ENCODE data around the gene RGS10.
"Not testable (repeated sequence)": the region's sequence is repeated elsewhere in the genome, so short reads cannot be mapped to it uniquely, and the experiment has no call there.

Gene RGS10

DNA sequence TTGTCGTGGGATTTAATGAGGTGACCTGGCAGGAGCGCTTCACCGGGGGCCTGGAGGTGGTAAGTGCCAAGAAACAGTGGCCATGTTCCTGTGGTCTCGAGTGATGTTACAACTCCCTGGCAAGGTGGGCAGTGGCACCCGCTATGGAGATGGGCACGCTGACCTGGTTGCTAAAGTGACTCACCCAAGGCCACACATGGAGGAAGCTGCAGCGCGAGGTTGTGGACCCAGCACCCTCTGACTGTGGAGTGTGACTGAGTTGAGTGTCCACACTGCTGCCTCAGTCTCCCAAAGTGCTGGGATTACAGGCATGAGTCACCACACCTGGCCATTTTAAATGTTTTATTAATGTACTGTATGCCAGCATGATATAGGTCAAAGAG is 73.2 kb downstream of the RGS10 start:
- DNase-seq (ENCODE audit: low read depth, low spot score), result no peak

DNA sequence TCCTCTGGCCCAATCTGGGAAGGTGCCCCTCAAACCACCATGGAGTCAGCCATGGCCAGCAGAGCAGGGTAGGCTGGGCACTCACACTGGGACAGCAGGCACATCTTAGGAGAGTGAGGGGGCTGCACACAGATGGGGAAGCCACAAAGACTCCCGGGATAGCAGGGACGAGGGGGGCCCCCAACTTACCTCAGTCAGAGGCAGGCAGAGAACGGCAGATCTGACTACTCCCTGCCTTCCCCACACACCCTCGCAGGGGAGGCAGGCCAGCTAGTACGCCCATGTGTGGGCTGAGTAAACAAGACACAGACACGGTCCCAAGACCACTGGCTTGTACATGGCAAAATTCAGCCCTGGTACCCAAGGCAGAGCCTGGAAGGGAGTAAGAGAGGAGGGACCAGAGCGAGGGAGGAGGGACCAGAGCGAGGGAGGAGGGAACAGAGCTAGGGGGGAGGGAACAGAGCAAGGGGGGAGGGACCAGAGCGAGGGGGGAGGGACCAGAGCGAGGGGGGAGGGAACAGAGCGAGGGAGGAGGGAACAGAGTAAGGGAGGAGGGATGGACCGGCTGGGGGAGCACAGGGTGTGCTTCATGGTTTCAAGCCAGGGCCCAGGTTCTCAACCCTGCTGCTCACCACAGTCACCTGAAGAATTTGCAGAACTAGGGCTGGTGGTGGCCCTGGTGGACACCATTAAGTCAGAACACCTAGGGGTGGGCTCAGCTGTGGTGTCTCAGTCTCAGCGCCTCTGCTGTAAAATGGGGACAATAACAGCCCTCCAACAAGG is 73.8 kb downstream of the RGS10 start:
- DNase-seq (ENCODE audit: low read depth, low spot score), result no peak

- DNase-seq (ENCODE audit: low read depth, low spot score), result no peak
Observed at GRCh38 chr10:119466655-119467054, 75.9 kb downstream of the RGS10 start.

DNA sequence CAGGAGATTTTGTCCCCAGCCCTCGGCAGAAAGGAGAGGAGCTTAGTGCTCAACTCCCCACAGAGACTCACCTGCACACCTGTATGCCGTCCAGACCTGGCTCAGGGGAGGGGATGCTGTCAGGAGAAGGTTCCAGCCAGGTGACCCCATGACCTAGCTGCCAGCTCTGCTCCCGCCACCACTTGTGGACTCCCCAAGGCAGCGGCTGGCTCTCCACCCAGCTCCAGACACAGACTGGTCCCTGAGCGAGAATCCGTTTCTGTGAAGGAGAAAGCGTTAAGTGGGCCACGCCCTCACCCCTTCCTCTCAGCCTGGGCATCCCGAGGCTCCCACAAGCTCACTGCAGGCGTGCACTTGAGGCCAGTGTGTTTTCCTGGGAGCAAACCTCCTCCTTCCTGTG is 76.4 kb downstream of the RGS10 start:
- DNase-seq (ENCODE audit: low read depth, low spot score), result no peak

DNA sequence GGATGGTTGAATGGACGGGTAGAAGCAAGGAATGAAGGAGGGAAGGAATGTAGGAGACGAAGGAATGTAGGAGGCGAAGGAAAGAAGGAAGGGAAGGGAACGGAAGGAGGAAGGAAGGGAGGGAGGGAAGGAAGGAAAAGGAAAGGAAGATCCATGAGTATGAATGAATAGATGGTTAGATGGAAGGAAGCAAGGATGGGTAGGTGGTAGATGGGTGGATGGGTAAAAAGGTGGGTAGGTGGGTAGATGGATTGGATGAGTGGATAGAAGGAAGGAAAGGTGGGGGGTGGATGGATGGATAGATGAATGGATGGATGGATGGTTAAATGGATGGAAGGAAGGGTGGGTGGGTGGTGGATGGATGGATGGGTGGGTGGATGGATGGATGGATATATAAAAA is 77.4 kb downstream of the RGS10 start:
- no peak for DNase-seq (ENCODE audit: low read depth, low spot score)

DNA sequence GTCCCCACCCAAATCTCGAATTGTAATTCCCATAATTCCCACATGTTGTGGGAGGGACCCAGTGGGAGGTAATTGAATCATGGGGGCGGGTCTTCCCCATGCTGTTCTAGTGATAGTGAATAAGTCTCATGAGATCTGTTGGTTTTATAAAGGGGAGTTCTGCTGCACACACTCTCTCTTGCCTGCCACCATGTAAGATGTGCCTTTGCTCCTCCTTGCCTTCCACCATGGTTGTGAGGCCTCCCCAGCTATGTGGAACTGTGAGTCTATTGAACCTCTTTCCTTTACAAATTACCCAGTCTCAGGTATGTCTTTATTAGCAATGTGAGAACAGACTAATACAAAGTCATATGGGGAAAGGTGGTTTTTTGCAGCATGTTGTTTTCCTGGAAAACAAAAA is 79.3 kb downstream of the RGS10 start:
- DNase-seq (ENCODE audit: low read depth, low spot score), result not testable (repeated sequence)

DNA sequence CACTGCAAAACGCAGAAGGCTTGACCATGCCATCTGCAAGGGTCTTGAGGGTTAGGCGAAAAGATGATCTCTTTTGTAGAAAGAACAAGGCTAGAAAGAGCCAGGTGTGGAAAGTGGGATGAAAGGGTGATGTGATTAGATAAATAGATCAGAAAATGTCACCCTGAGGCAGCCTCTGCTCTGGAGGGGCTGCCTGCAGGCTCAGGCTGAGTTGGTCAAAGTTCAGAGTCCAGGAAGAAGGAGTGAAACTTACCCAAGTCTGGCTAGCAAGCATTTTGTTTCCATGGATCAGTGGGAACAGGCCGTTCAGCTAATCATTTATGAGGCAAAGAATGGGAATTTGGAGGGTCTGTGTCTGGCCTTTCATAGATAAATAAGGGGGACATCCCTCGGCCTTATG is 79.7 kb downstream of the RGS10 start:
- no peak for DNase-seq (ENCODE audit: low read depth, low spot score)

- no peak for DNase-seq (ENCODE audit: low read depth, low spot score)
Observed at GRCh38 chr10:119461923-119462322, 80.6 kb downstream of the RGS10 start.

DNA sequence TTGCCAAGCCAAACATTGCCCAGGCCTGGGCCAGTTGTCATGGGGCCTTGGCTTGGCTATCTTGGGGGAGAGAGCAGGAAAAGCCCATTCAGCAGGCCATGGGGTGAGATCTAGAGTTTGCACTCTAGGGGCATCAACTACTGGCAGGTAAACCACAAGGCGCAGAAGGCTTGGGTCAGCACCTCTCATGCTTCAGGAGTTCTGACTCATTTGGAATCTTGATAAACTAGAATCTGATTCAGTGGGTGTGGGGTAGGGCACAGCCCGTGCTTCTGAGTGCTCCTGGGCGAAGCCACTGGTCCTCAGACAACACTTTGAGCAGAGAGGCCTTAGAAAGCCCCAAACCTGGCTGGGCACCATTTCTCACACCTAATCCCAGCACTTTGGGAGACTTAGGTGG is 81.1 kb downstream of the RGS10 start:
- no peak for DNase-seq (ENCODE audit: low read depth, low spot score)

DNA sequence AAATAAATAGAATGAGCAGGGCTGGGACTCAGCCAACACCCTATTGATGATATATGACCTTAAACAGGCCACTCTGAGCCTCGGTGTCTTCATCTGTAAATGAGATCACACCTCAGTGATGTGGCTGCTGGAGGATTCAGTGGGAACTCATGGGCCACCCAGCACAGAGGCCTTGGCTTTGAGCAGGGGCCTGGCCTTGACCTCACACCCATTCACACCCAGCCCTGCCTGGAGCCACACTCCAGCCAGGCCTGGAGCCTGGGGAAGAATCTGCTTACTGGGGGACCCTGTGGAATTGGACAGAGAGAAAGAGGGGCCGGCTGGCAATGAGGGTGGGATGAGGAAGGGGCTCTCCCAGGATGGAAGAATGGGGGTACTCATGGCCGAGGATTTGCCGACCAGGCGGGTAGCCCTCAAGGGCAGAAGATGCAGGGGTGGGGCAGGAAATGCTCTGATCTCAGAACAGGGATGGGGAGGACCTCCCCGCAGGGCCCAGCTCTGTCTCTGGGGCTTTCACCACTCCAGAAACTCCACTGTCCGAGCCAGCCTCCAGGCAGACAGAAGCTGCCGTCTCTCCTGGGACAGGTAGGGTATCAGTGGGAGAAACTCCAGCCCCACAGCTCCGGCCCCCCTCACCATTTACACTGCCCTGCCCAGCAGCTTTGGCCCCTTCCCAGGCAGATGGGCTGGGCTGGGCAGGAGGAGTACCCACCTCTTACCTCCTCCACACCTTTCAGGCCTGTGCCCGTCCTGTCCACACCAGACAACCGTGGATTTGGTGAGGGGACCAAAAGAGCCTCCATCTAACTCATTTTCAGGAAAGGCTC is 81.9 kb downstream of the RGS10 start:
- DNase-seq (ENCODE audit: low read depth, low spot score), result no peak

DNA sequence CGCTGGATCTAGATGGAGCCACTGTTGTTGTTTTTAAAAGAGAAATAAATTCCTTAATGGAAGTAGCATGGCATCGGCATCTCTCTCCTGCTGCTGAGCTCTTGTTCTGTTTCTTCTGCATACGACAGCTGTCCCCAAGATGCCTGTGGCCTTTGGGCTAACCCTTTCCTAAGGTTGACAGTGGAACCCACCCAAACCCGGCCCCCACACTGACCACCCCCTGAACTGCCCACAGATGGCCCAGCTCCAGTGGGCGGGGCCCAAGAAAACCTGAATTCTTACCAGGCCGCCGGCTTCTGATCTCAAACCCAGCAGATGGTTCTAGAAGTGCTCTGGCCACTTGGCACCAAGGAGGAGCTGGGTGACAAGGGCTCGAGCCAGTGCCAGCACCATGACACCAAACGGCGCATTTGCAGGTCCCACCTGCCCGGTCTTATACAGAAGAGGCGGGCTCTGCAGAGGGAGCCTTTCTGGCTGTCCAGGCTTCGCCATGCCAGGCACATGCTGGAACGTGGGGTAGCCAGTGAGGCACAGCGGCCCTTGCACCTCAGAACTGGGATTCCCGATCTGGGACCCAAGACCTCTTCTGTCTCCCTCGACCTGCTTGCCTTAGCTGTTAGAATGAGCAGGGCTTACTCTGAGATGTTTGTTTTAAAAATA is 82.7 kb downstream of the RGS10 start:
- no peak for DNase-seq (ENCODE audit: low read depth, low spot score)

GRCh38 chr10:119457966-119458766 is 84.4 kb downstream of the RGS10 start:
- no peak for DNase-seq (ENCODE audit: low read depth, low spot score)

GRCh38 chr10:119456435-119456810 is 86.1 kb downstream of the RGS10 start:
- DNase-seq (ENCODE audit: low read depth, low spot score), result no peak

- DNase-seq (ENCODE audit: low read depth, low spot score), result no peak
Observed at GRCh38 chr10:119455609-119456434, 86.7 kb downstream of the RGS10 start.

GRCh38 chr10:119454990-119455389 is 87.5 kb downstream of the RGS10 start:
- DNase-seq (ENCODE audit: low read depth, low spot score), result no peak

DNA sequence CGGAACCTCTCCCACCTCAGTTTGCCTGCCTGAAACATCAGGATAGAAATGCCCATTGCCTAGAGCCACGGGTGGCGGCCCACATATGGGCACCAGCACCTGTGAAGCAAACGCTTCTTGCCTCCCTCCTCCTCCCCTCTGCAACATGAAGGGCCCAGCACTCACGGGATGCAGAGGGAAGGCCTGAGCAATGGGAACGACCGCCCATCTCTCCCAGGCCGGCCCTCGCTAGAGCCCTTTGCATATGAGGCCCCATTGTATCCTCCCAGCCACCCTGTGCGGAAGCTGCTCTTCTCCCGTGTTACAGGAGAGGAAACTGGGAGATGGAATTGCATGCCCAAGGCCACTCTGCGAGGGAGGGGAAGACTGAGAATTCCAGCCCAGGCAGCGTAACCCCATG is 88.2 kb downstream of the RGS10 start:
- no peak for DNase-seq (ENCODE audit: low read depth, low spot score)

- DNase-seq (ENCODE audit: low read depth, low spot score), result no peak
Observed at GRCh38 chr10:119453313-119453712, 89.2 kb downstream of the RGS10 start.

DNA sequence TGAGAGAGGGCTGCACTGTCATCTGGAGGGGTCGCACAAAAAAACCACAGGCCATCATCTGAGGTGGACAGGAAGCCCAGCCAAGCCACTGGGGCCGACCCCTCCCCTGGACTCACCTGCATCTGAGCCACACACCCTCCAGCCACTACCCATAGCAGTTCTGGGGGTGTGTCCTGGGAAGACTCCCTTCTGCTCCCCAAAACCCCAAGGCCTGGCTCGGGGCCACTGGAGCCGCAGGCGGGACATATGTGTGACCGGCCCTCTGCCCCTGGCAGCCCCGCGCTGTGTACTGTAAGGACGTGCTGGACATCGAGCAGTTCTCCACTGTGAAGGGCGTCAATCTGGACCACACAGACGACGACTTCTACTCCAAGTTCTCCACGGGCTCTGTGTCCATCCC is 90.1 kb downstream of the RGS10 start:
- DNase-seq (ENCODE audit: low read depth, low spot score), result no peak

- DNase-seq (ENCODE audit: low read depth, low spot score), result no peak
Observed at GRCh38 chr10:119451300-119451896, 91.1 kb downstream of the RGS10 start.

DNA sequence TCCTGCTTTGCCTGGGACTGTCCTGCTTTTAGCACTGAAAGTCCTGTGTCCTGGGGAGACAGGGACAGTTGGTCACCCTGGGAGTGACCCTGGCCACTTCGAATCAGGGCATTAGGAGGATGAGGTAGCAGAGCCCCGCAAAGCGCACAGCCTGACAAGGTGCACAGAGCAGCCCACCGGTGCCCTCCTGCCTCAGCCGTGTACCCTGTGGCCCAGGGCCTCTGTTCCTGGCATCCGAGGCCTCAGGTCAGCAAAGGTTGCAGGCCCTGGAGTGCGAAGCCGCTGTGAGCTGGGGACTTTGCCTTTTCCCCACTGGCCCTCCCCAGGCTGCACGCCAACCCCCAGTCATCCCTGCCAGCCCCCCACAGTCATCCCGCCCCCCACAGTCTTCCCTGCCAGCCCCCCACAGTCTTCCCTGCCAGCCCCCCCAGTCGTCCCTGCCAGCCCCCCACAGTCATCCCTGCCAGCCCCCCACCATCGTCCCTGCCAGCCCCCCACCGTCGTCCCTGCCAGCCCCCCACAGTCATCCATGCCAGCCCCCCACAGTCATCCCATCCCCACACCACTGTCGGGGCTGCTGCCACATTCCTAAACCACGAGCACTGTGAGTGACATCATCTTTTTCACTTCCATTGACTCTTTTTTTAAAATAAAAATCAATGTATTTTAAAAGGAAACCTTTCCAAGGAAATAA is 91.8 kb downstream of the RGS10 start:
- DNase-seq (ENCODE audit: low read depth, low spot score), result no peak

Measured in brain pericyte (primary cell).